Measurements from ENCODE around the gene RNGTT. TPM values are rescaled to one million over a fixed set of nuclear protein-coding genes. Genes with fewer than 3 reads are reported as not detected.

Gene RNGTT
- total and polyA plus RNA-seq, 10 of the 15 experiments (the other 5 are each of a cell fraction or from before 2014, with no cell fraction given), result 7.7 to 30.4 (median 22.2) TPM

- H3K4me2 ChIP-seq (ENCODE audit: control insufficient read depth, insufficient read depth), result peak overlapping the region; percentile 78
- RAD21 ChIA-PET (ENCODE audit: unreplicated experiment), result interaction anchor here (0.6 to 1.6 kb wide), 19 partner anchors 9 to 721 kb away, joined by 3 to 36 read pairs (median 4); no protein-coding TSS in a partner anchor
- in situ Hi-C loops (cut with MboI), result no loop called here
- H3K9me3 ChIP-seq (replicated peaks; ENCODE audit: control insufficient read depth, insufficient read depth, low read length), result peaks cover 8% of the 10 kb centered on the region
- no TSS peak for BruUV-seq (replicated peaks)
- ATAC-seq (peak; percentile 94), FAIRE-seq (peak; percentile 92), DNase-seq (ENCODE audit: low read depth, low spot score) (peak; percentile 97)
- no peaks in the 10 kb centered on the region for H3K79me2 ChIP-seq (ENCODE audit: control insufficient read depth, insufficient read depth, low read length)
- H3K4me1 ChIP-seq (ENCODE audit: control insufficient read depth, insufficient read depth, low read length), result peaks cover 11% of the 10 kb centered on the region
- no peaks in the 10 kb centered on the region for H4K20me1 ChIP-seq (ENCODE audit: control insufficient read depth, insufficient read depth)
- 19% methylated on average over 5 of the region's 5 CpGs for WGBS (ENCODE audit: insufficient coverage, insufficient replicate concordance, low lambda C conversion rate, missing lambda C conversion rate)
- intact Hi-C loops (cut with micrococcal nuclease; ENCODE audit: unreplicated experiment), result loop anchor here (1.0 to 10.0 kb wide), 7 partner anchors 9 to 725 kb away; no protein-coding TSS in a partner anchor
- CTCF ChIA-PET, result interaction anchor here (0.6 to 1.6 kb wide), 6 partner anchors 9 to 156 kb away, joined by 3 to 18 read pairs (median 4); no protein-coding TSS in a partner anchor
- SMC1A ChIA-PET (ENCODE audit: uncharacterized antibody, unreplicated experiment), result interaction anchor here (0.6 to 3.1 kb wide), 31 partner anchors 9 to 724 kb away, joined by 3 to 44 read pairs (median 4); no protein-coding TSS in a partner anchor
- peak overlapping the region; percentile 83 for H3K27ac ChIP-seq (ENCODE audit: control insufficient read depth, insufficient read depth)
- H3K27me3 ChIP-seq (replicated peaks in 1 of 2; ENCODE audit: control insufficient read depth in 2 of 2, insufficient read depth in 2 of 2, low read length in 1 of 2), result no peaks in the 10 kb centered on the region
- H3K9ac ChIP-seq (ENCODE audit: control insufficient read depth, insufficient read depth, low read length), result peak overlapping the region; percentile 28
- no peak overlapping the region; the same call in 1 of the 2 replicates for H2AFZ ChIP-seq (ENCODE audit: control insufficient read depth, low read depth, low read length)
- no peaks in the 10 kb centered on the region for H3K36me3 ChIP-seq (ENCODE audit: control insufficient read depth in 2 of 2, insufficient read depth in 2 of 2, low read length in 1 of 2)
- no peak overlapping the region for H3K4me3 ChIP-seq
- POLR2A ChIA-PET, result interaction anchor here (0.6 to 1.6 kb wide), 11 partner anchors 9 to 1635 kb away, joined by 3 to 15 read pairs (median 4); no protein-coding TSS in a partner anchor
- TF ChIP-seq TBL1XR1 (IDR thresholded peaks at IDR 0.05; ENCODE audit: low read depth, low read length) (peak; percentile 39; the same call in 1 of the 2 replicates), IKZF1 (conservative IDR thresholded peaks at IDR 0.05) (peak; percentile 76), SREBF1 (IDR thresholded peaks at IDR 0.05; ENCODE audit: low read length) (no peak), EED (IDR thresholded peaks at IDR 0.05; ENCODE audit: low read depth) (peak; percentile 78), POLR2AphosphoS5 (IDR thresholded peaks at IDR 0.05; ENCODE audit: low read length) (0 out of 2 replicates have a peak, but pooled peaks have one; percentile 19), ZBTB33 (IDR thresholded peaks at IDR 0.05) (0 out of 2 replicates have a peak, but pooled peaks have one; percentile 5), FOXM1 (IDR thresholded peaks at IDR 0.05; ENCODE audit: low read depth, low read length) (peak; percentile 92), HDGF (IDR thresholded peaks at IDR 0.05) (no peak), MTA3 (IDR thresholded peaks at IDR 0.05; ENCODE audit: borderline replicate concordance, low read length) (peak; percentile 80; the same call in 1 of the 2 replicates), RCOR1 (conservative IDR thresholded peaks at IDR 0.05; ENCODE audit: low read depth, low read length) (no peak), POLR2AphosphoS2 (IDR thresholded peaks at IDR 0.05; ENCODE audit: low read depth, low read length) (no peak), ETV6 (conservative IDR thresholded peaks at IDR 0.05 in 1 of 2, IDR thresholded peaks at IDR 0.05 in 1 of 2; ENCODE audit: borderline replicate concordance in 1 of 2, low read depth in 1 of 2) (peak in 1 of 2 experiments; percentile 60; a peak in 1 of 4 replicates), IKZF2 (IDR thresholded peaks at IDR 0.05) (peak; percentile 85 to 95), CEBPB (IDR thresholded peaks at IDR 0.05; ENCODE audit: borderline replicate concordance in 1 of 2, low read depth in 2 of 2, low read length in 2 of 2) (peak in 1 of 2 experiments; percentile 87; a peak in 2 of 4 replicates), RUNX3 (IDR thresholded peaks at IDR 0.05; ENCODE audit: low read length) (peak; percentile 84), NFYA (IDR thresholded peaks at IDR 0.05; ENCODE audit: borderline replicate concordance, low read depth, low read length) (no peak), CBX5 (IDR thresholded peaks at IDR 0.05; ENCODE audit: low read depth) (peak; percentile 87), JUNB (IDR thresholded peaks at IDR 0.05) (peak; percentile 97), SP1 (IDR thresholded peaks at IDR 0.05; ENCODE audit: low read depth, low read length) (peak; percentile 25), RELB (IDR thresholded peaks at IDR 0.05; ENCODE audit: low read depth) (peak; percentile 73), BRCA1 (IDR thresholded peaks at IDR 0.05; ENCODE audit: low read depth, low read length) (no peak), NFIC (IDR thresholded peaks at IDR 0.05; ENCODE audit: low read depth, low read length) (peak; percentile 96), ZZZ3 (IDR thresholded peaks at IDR 0.05; ENCODE audit: control insufficient read depth, insufficient read length, low read depth) (no peak)
Observed at GRCh38 chr6:88650029-88650619, 313.3 kb downstream of the RNGTT start.
